Lower leg skin (tissue), 4 donors: ENCODE measurements around the gene MAPK13. TPM values are rescaled to one million over a fixed set of nuclear protein-coding genes. Genes with fewer than 3 reads are reported as not detected.
A peak's percentile ranks its signal among the peaks of the same experiment; 100 is the strongest.

Experiments
- DNase-seq, 2 donors: peaks; one replicate each; pipeline ENCODE4 v3.0.0-alpha.2; 2019; ENCODE audit warnings: low spot score in 2 of 2
- H3K4me3 ChIP-seq: fragments of 200-600 bp; sonication (generic); 2 replicates; pipeline ENCODE4 v1.5.1; 2017; ENCODE audit warnings: mild to moderate bottlenecking, low read depth; ENCODE audit not compliant: poor library complexity, severe bottlenecking
- CTCF ChIP-seq, 3 donors: fragments of 450-650 bp; IDR thresholded peaks; one replicate each; pipeline ENCODE4 v1.5.1; 2016; ENCODE audit warnings: antibody characterized with exemption in 3 of 3, mild to moderate bottlenecking in 3 of 3, moderate library complexity in 2 of 3
- POLR2A ChIP-seq, 2 donors: fragments of 450-650 bp; IDR thresholded peaks; one replicate each; pipeline ENCODE4 v1.6.1; 2016 to 2017; ENCODE audit warnings: antibody characterized with exemption in 2 of 2, mild to moderate bottlenecking in 1 of 2, moderate library complexity in 1 of 2
- WGBS, 2 donors: methylation state at CpG; one replicate each; pipeline ENCODE4 v1.1.5; 2018; 5-methylcytosine and 5-hydroxymethylcytosine counted together
- intact Hi-C: fragments of 100-400 bp; cut with DNase I; formaldehyde crosslinking; loops from one replicate; pipeline ENCODE4 v1.15.0; 2023; ENCODE audit warnings: low total_unique reads
- total RNA-seq, 4 donors: library from RNA; depleted of rRNA; stranded (reverse); fragments of >200 nt; gene quantifications; one replicate each; pipeline ENCODE4 v1.1.0, GENCODE V29; 2016

MAPK13 gene
- total RNA-seq, 4 donors from 2014 or later = 94.4 to 125 (median 116) TPM

- WGBS, 2 donors = 86 to 87% methylated on average over 6 of the region's 6 CpGs
- TF ChIP-seq POLR2A (IDR thresholded peaks at IDR 0.05) = no peak
- TF ChIP-seq CTCF (IDR thresholded peaks at IDR 0.05) = no peak
- intact Hi-C loops = no loop called here
Observed at GRCh38 chr6:36120018-36120417, 10.3 kb upstream of the MAPK13 start.

GRCh38 chr6:36120539-36120938 lies 9.8 kb upstream of the MAPK13 start:
- intact Hi-C loops = no loop called here
- no peak for DNase-seq
- whole genome bisulfite sequencing, 2 donors = 41 to 44% methylated on average over 10 of the region's 10 CpGs

More at GRCh38 chr6:36120018-36120417, 10.3 kb upstream of the MAPK13 start:
- DNase-seq = no peak
- H3K4me3 ChIP-seq = no peak overlapping the region

GRCh38 chr6:36120979-36121786 lies 9.1 kb upstream of the MAPK13 start:
- peak; percentile 62 to 93 for DNase-seq
- TF ChIP-seq CTCF (IDR thresholded peaks at IDR 0.05) = no peak
- no peak for TF ChIP-seq POLR2A (IDR thresholded peaks at IDR 0.05)
- 24 to 32% methylated on average over 12 of the region's 13 CpGs for WGBS, 2 donors
- intact Hi-C loops = no loop called here
- H3K4me3 ChIP-seq = no peak overlapping the region

More at GRCh38 chr6:36120539-36120938, 9.8 kb upstream of the MAPK13 start:
- TF ChIP-seq CTCF (IDR thresholded peaks at IDR 0.05) (no peak), POLR2A (IDR thresholded peaks at IDR 0.05) (no peak)
- H3K4me3 ChIP-seq = no peak overlapping the region

GRCh38 chr6:36121787-36122494 lies 8.4 kb upstream of the MAPK13 start:
- intact Hi-C loops = no loop called here
- TF ChIP-seq CTCF (IDR thresholded peaks at IDR 0.05) (no peak), POLR2A (IDR thresholded peaks at IDR 0.05) (no peak)
- H3K4me3 ChIP-seq = no peak overlapping the region
- WGBS, 2 donors = 79 to 81% methylated on average over 4 of the region's 4 CpGs
- DNase-seq = no peak

- no peak for TF ChIP-seq CTCF (IDR thresholded peaks at IDR 0.05)
- no peak for TF ChIP-seq POLR2A (IDR thresholded peaks at IDR 0.05)
- WGBS, 2 donors = 75 to 77% methylated on average over 11 of the region's 11 CpGs
- no peak for DNase-seq
- no peak overlapping the region for H3K4me3 ChIP-seq
- intact Hi-C loops = no loop called here
Observed at GRCh38 chr6:36122495-36123269, 7.6 kb upstream of the MAPK13 start.
